ENCODE data around the gene ATP8A2.
"Not testable (repeated sequence)": the region's sequence is repeated elsewhere in the genome, so short reads cannot be mapped to it uniquely, and the experiment has no call there.

The ATP8A2 gene

GRCh38 chr13:25570185-25570584, 198.4 kb downstream of the ATP8A2 start:
- no peak for DNase-seq

GRCh38 chr13:25571237-25571636, 199.5 kb downstream of the ATP8A2 start:
- DNase-seq: no peak

DNA sequence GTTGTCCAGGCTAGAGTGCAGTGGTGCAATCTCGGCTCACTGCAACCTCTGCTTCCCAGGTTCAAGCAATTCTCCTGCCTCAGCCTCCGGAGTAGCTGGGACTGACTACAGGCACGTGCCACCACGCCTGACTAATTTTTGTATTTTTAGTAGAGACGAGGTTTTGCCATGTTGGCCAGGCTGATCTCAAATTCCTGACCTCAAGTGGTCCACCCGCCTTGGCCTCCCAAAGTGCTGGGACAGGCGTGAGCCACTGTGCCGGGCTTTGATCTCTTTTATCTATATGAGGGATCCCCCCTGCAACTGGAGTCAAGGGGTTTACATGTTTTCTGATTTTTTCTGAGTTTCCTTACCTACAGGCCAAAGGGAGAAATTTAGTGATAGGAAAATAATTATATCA, 200.4 kb downstream of the ATP8A2 start:
- not testable (repeated sequence) for DNase-seq

DNA sequence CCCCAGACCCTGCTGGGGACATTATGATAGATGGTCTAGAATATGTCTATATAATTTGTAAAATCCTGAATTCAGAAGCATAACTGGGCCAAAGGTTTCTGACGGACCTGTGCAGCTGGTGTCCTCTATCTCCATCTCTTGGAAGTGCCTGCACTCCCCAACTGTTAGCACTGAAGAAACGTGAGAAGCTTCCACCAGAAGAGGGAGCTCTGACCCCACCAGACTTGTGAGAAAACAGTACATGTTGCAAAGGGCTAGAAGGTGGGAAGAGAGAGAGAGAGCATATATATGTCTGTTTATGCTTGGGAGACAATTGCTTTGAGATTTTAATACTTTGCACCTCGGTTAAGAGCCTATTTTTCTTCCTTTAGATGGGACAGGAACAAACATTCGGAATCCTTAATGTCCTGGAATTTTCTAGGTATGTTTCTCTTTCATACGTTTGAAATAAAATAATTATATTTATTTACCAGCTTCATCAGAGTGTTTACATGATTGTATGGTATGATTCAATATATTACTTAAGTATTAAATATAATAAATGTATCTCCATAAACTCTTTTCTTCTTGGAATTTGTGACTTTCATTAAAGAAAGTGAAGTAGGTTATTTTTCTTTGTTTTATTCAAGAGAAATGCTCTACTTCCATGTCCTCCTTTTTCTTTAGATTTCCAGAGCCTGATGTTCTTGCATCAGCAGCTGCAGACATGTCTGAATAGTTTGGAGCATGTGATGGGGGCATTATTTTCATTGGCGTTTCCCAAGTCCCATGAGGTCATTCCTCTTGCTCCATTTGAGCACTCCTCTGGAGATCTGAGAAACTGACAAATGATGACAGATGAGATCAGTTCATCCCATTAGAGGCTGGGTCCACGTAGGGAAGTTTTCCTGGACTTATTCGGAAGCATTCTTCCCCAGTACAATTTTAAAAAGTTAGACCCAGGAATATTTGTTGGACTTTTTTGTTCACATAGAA, 202.9 kb downstream of the ATP8A2 start:
- peak; percentile 44 to 82 for DNase-seq

GRCh38 chr13:25575562-25575961, 203.8 kb downstream of the ATP8A2 start:
- no peak for DNase-seq

- DNase-seq: no peak
Measured at GRCh38 chr13:25578526-25578925, 206.8 kb downstream of the ATP8A2 start.

- no peak for DNase-seq
Measured at GRCh38 chr13:25579221-25579620, 207.4 kb downstream of the ATP8A2 start.

DNA sequence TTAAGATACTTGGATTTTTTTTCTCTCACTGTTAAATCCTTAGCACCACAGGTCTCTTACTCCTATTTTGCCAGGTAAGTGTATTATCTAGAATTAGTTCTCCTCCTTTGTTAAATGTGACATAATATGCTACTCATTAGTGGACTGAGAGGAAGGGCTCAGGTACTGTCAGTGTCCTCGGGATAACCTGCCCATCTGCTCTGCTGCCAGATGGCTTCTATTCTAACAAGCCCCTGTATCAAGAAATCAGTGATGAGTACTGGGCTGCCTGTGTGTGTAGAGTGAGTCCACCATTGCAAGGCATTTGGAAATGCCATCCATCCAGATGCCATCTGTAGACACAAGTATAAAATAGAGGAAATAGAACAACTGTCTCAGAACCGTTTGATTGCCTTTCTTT, 209.6 kb downstream of the ATP8A2 start:
- DNase-seq: no peak

- no peak for DNase-seq
Measured at GRCh38 chr13:25584087-25584486, 212.3 kb downstream of the ATP8A2 start.

DNA sequence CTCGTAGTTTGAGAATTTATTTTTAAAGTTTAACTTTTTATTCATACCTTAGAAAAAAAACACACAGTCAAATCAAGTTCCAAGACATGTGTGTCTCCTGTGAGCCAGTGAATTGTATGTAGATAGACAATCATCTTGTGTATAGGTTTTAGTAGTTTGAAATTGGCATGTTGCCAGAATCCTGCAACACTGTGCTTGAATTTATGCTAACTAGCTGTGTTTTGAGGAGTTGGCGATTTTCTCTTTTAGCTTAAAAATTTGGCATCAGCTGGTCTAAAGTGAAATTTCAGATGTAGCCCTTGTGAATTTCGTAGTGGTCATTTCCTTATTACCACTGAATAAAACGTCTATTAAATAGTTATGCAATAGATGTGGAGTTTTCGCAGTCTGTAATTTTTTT, 213.2 kb downstream of the ATP8A2 start:
- no peak for DNase-seq

GRCh38 chr13:25587326-25587980, 215.7 kb downstream of the ATP8A2 start:
- DNase-seq: no peak

GRCh38 chr13:25588336-25589060, 216.7 kb downstream of the ATP8A2 start:
- no peak for DNase-seq

GRCh38 chr13:25598421-25598820, 226.6 kb downstream of the ATP8A2 start:
- DNase-seq: no peak

GRCh38 chr13:25602176-25602575, 230.4 kb downstream of the ATP8A2 start:
- DNase-seq: no peak

GRCh38 chr13:25604106-25604505, 232.3 kb downstream of the ATP8A2 start:
- DNase-seq: no peak

GRCh38 chr13:25607096-25607495, 235.3 kb downstream of the ATP8A2 start:
- no peak for DNase-seq

DNA sequence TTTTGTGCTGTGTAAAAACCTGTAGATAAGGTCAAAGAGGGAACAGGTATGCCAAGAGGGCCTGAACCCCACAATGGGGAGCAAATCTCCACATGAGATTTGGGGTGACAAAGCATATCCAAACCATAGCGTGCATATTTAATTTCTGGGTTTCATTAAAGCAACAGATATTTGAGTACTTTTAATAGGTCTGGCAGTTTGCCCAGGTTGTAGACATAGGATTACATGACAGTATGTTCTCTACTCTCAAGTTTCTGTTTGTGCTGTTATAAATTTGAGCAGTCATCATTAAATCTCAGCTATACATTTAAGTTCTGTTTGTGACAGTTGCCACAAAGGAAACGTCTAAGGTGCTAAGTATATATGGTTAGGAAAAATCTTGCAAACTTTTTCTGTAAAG, 236.4 kb downstream of the ATP8A2 start:
- DNase-seq: no peak

- no peak for DNase-seq
Measured at GRCh38 chr13:25616674-25617073, 244.9 kb downstream of the ATP8A2 start.

DNA sequence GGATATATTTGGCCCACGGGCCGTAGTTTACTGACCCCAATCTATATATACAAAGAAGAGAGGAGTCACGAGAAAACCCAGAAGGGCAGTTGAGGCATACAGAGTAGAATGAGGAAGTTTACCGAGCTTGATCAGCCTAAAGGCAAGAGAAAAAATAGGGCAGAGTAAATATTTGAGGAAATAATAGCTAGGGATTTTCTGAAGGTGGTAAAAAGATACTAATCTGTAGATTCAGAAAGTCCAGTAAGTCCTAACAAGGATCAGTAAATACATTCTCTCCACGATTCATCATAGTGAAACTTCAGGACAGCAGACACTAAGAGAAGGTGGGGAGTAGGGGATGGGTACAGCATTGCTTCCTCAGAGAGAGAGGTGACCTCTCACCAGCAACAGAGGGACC, 248.1 kb downstream of the ATP8A2 start:
- no peak for DNase-seq

DNA sequence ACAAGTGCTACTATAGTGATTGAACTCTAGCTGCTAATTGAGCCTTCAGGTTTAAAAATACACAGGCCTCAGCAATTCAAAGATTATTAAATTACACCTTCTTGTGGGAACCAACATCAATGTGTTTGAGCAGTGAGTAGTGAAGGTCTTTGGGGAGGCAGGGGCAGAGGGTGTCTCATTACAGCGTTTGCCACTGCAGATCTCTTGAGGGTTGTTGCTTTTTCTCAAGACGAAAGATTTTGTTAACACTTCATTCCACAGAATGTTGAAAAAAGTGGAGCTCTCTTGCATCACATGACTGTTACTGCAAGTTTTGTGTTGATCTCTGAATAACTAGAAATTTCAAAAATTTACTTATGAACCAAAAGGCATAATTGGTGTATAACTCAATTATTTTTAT, 253.6 kb downstream of the ATP8A2 start:
- no peak for DNase-seq

GRCh38 chr13:25630329-25630900, 258.6 kb downstream of the ATP8A2 start:
- DNase-seq: no peak

GRCh38 chr13:25632166-25632888, 260.6 kb downstream of the ATP8A2 start:
- DNase-seq: no peak
